Measurements from ENCODE around the gene UPK1A. TPM values are rescaled to one million over a fixed set of nuclear protein-coding genes. Genes with fewer than 3 reads are reported as not detected.
A peak's percentile ranks its signal among the peaks of the same experiment; 100 is the strongest.

UPK1A gene
- total and polyA plus RNA-seq, 10 of the 15 experiments (the other 5 are each of a cell fraction or from before 2014, with no cell fraction given) = 0.15 to 1.9 (median 0.26) TPM; not detected in 7

- TF ChIP-seq ZBTB4 (CRISPR knock-in tag; IDR thresholded peaks at IDR 0.05) (peak; percentile 24; the same call in 1 of the 2 replicates), MYC (IDR thresholded peaks at IDR 0.05; ENCODE audit: insufficient read depth, insufficient read length, insufficient replicate concordance, low read length, severe bottlenecking) (no peak), YBX1 (IDR thresholded peaks at IDR 0.05) (no peak), RCOR1 (conservative IDR thresholded peaks at IDR 0.05; ENCODE audit: low read depth, low read length) (no peak), POLR2A (IDR thresholded peaks at IDR 0.05; ENCODE audit: low read depth, low read length) (peak; percentile 80), MLLT1 (IDR thresholded peaks at IDR 0.05) (0 out of 2 replicates have a peak, but pooled peaks have one; percentile 45), EGR1 (IDR thresholded peaks at IDR 0.05; ENCODE audit: borderline replicate concordance in 1 of 2, low read depth in 2 of 2, low read length in 2 of 2) (no peak; a peak in 1 of 3 replicates), TBL1XR1 (IDR thresholded peaks at IDR 0.05; ENCODE audit: low read depth, low read length) (no peak), MYB (IDR thresholded peaks at IDR 0.05; ENCODE audit: borderline replicate concordance, low read depth, low read length) (no peak), CBX3 (IDR thresholded peaks at IDR 0.05; ENCODE audit: borderline replicate concordance, low read depth) (no peak)
These were observed 46.5 kb downstream of the UPK1A start (continued) for GRCh38 chr19:35712567-35713505.
